Mammary microvascular endothelial cell (primary cell): ENCODE results near the gene ZCCHC10. TPM values are rescaled to one million over a fixed set of nuclear protein-coding genes. Genes with fewer than 3 reads are reported as not detected.

Experiments used
- total RNA-seq: library from RNA; depleted of rRNA; stranded (reverse); fragments of >200 nt; gene quantifications from 2 replicates; pipeline ENCODE4 v1.2.3, GENCODE V29; 2015

ZCCHC10 gene
- 20.9 and 36.2 TPM in 2 replicates for total RNA-seq

DNA sequence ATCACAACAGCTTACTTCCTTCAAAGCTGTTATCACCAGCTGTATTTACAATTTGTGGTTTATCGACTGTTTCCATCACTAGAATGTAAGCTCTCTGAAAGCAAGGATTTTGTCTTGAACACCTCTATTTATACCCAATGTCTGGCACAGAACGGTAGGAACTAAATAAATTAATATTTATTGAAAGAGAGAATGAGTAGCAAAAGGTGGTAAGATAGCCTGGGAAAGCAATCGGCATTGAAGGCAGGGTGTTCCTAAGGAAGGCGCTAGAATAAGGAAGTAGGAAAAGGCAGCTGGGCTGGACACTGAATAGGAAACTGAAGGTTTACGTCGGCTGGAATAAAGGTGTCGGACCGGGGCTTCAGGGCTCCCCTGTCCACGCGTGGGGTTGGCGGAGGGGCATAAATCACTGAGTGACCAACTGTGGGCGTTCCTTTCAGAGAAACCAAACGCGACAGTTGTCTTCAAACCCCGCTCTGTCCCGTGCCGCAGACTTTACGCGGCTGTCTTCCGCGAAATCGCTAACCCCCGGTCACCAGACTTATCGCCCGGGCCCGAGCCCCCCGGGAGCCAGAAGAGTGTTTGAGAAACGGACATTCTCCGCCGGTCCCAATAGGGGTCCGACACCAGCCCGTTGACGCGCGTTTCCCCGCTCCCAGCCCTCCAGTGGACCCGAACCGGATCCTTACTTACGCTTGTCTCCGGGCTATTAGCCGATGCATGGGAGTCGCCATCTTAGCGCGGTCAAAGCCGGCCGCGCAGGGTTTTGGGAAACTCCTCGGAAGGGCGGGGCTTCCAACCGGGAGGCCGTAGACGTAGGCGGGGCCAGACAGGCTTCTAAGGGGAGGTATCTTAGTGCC, at the start of gene ZCCHC10:
Gene ZCCHC10, minus strand, starts transcription at position 746 of the 860 bp plus-strand sequence. Its CDS starts 12 bp downstream, at position 734.

DNA sequence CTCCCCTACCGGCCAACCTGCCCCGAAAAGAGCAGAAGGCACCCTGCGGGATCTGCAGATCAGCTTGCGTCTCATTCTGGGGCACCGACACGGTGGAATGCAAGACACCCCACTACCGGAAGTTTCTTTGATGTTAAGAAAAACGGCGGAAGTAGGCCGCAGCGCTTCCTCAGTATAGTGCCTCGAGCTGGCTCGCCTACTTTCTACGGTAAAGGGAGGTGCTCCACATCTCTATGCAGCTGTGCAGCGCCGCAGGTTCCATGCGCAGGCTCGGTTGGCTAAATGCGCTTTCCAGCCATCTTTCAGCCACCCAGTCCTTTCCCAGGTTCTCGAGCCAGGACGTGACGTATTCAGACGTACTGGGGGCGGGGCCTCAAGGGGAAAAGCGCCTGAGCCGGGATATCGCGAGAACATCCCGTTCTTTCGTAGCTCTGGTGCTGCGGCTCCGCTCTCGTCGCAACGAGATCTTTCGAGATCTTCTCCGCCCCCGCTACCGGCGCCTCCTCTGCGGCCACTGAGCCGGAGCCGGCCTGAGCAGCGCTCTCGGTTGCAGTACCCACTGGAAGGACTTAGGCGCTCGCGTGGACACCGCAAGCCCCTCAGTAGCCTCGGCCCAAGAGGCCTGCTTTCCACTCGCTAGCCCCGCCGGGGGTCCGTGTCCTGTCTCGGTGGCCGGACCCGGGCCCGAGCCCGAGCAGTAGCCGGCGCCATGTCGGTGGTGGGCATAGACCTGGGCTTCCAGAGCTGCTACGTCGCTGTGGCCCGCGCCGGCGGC, 25.4 kb upstream of the ZCCHC10 start, which contains the start of gene HSPA4:
Gene HSPA4, plus strand, starts transcription at position 472 of the 775 bp plus-strand sequence. Its CDS starts 238 bp downstream, at position 710.

DNA sequence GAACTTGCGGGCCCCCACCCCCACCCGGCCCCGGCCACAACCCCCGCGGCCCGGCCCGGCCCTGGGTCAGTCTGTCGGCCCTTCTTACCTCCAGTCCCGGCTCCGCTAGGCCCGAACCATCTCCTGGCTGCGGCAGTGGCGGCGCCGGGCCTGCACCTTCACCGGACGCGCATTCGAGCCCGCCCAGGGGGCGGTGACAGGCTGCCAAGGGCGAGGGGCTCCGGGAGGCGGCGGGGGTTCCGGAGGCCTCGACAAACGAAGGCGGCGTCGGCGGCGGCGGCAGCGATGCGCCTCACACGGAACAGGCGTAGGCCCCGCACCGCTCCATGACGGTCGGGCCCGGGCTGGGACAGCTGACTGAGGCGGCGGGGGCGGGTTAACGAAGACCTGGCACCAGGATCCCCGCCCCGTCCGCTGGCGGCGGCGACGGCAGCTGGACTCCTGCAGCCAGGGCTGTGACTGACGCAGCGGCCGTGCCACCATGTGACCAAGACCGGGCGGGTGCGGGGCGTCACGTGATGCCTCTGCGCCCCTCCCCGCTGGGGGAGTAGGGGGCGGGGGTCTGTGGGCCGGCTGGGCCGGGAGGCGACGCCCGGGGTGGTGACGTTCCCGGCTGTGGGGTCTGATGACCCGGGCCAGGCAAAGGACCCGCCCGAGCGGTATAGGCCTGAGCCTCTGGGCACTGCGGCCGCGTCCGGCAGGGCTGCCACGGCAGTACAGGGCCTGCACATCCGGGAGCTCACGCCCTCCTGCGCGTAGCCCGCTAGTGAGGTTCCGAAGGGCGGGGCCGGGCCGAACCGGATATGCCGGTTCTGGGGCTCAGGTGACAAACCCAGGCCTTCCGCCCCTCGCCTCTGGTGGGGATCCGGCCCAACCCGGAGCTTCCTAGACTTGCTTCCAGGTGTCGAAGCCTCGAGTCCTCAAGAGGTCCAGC, 62.9 kb downstream of the ZCCHC10 start, which contains the start of gene AFF4:
Gene AFF4, minus strand, starts transcription at position 464 of the 934 bp plus-strand sequence. CDS start 26,445 bp downstream, outside the sequence.

Other genes starting within 250 kb of the ZCCHC10 start
- 45.8 and 52.3 TPM in 2 replicates for gene SEPTIN8, start 249.3 kb downstream of the ZCCHC10 start, total RNA-seq
- gene SOWAHA, start 213.2 kb downstream of the ZCCHC10 start, total RNA-seq, result not detected in 2 replicates
- gene SHROOM1, start 195.9 kb downstream of the ZCCHC10 start, total RNA-seq, result 11.4 and 13.9 TPM in 2 replicates
- gene GDF9, start 160.1 kb downstream of the ZCCHC10 start, total RNA-seq, result not detected in 2 replicates
- gene UQCRQ, start 159.9 kb downstream of the ZCCHC10 start, total RNA-seq, result 170 and 247 TPM in 2 replicates
- 0.39 TPM in 1 of 2 replicates, not detected in the other for gene LEAP2, start 152.9 kb downstream of the ZCCHC10 start, total RNA-seq
- 31.9 and 33.4 TPM in 2 replicates for gene AFF4, start 62.9 kb downstream of the ZCCHC10 start, total RNA-seq
- gene HSPA4, start 25.5 kb upstream of the ZCCHC10 start, total RNA-seq, result 93.0 and 106 TPM in 2 replicates